Erythroblast (primary cell): ENCODE measurements around the gene NUDT9.
"Not testable (repeated sequence)": the region's sequence is repeated elsewhere in the genome, so short reads cannot be mapped to it uniquely, and the experiment has no call there.

ENCODE experiments used
- DNase-seq, 2 experiments: peaks; one replicate each; lab custom pipeline; 2025; lab: John Stamatoyannopoulos, UW
- GATA1 ChIP-seq: IDR thresholded peaks from 2 replicates; pipeline ENCODE4 v1.6.1; 2011; ENCODE audit warnings: low read depth, mild to moderate bottlenecking, control low read depth, low read length, moderate library complexity
- POLR2A ChIP-seq: IDR thresholded peaks from 2 replicates; pipeline ENCODE4 v1.6.1; 2011; ENCODE audit warnings: mild to moderate bottlenecking, low read length

The NUDT9 gene

DNA sequence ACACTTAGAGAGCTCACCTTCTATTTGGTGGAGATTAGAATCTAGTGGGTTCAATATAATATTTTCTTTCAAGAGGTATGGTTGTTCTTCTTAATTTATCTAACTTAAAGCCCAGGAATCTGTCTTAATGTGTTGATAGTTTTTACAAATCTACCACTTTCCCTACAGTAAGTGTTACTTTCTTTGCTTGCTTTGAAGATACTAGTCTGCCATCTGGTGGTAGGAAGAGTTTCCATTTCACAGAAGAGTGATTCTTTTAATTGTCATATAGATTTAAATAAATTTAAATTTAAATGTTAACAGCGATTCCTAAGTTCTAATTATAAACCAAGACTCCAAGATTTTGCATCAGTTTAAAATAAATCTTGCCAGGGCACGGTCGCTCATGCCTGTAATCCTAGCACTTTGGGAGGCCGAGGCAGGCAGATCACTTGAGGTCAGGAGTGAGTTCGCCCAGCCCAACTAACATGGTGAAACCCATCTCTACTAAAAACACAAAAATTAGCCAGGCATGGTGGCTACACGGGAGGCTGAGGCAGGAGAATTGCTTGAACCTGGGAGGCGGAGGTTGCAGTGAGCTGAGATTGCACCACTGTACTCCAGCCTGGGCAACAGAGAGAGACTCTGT is 43.5 kb downstream of the NUDT9 start:
- TF ChIP-seq POLR2A (no peak), GATA1 (no peak)
- DNase-seq: peak; percentile 61 to 77

DNA sequence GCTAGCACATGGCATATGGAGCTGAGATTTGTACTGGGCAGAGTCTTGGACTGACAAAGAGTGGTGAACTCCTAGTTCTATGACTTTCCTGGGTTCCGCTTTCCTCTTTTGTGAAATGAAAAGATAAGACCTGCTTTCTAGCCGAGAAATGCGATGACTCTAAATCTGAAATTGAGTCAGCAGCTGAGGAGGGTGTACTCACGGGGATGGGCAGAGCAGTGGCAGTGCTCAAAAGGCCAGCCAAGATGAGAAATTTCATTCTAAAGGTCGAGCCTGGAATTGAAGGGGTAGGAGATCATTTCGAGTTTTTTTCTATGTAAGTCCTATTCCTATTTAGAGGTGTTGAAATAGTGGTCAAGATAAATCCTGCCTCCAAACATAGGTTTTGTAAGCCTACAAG is 47.0 kb downstream of the NUDT9 start:
- DNase-seq: no peak
- no peak for TF ChIP-seq POLR2A
- no peak for TF ChIP-seq GATA1

DNA sequence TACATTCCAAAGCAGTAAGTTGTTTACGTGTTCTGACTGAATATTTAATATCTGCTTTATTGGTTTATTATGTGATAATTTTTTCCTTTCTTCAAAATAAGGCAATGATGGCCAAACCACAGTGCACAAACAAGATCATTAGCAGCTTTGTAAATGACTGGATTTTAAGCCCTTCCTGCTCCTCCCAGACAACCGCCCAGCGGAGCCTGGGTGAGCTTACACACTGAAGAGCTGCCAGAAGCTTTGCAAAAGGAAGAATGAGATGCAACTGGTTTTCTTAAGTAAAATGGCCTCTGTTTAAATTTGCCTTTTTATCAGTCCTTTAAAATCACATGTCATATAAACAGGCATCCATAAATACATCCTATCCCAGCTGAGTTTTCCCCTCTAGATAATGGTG is 54.6 kb downstream of the NUDT9 start:
- DNase-seq: no peak
- TF ChIP-seq POLR2A (no peak), GATA1 (no peak)

DNA sequence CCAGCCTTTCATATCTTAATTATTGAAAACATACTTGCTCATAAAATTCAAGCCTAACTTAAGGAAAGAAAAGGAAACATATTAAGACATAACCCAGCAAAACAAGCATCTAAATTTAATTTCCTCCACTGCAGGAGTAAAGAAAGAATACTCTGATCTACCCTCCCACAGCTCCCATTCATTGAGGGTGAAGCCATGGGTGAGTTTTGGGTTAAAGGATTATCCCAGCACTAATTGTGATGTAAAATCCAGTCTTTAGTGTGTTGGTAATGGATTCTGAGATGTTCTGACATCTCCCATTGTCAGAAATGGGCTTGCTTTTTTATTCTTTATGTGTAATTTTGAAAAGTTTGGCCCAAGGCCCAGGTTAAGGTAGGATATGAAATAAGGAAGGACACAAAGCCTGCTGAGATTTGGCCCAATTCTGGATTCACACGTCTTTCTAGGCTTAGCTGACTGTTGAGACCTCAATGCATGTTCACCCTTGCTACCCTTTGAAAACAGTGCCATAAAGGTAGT is 56.4 kb downstream of the NUDT9 start:
- DNase-seq: no peak
- TF ChIP-seq GATA1 (no peak), POLR2A (no peak)

DNA sequence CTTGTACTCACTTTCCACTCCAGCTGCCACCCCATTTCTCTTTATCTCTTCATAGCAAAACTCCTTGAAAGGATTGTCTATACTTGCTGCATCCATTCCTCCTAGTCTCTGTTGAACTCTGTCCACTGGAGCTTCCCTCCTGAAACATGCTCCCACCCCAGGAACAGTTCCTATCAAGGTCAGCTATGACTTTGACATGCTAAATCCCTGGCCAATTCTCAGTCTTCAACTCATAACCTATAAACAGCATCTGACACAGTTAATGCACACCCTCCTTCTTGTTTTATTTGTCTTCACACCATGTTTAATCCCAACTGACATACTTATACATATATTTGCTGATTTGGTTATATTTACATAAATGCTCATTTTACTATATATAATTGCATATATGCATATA is 59.0 kb downstream of the NUDT9 start:
- no peak for DNase-seq
- TF ChIP-seq POLR2A (no peak), GATA1 (no peak)

DNA sequence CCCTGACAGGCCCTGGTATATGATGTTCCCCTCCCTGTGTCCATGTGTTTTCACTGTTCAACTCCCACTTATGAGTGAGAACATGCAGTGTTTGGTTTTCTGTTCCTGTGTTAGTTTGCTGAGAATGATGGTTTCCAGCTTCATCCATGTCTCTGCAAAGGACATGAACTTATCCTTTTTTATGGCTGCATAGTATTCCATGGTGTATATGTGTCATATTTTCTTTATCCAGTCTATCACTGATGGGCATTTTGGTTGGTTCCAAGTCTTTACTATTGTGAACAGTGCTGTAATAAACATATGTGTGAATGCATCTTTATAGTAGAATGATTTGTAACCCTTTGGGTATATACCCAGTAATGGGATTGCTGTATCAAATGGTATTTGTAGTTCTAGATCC is 60.9 kb downstream of the NUDT9 start:
- DNase-seq: not testable (repeated sequence)

DNA sequence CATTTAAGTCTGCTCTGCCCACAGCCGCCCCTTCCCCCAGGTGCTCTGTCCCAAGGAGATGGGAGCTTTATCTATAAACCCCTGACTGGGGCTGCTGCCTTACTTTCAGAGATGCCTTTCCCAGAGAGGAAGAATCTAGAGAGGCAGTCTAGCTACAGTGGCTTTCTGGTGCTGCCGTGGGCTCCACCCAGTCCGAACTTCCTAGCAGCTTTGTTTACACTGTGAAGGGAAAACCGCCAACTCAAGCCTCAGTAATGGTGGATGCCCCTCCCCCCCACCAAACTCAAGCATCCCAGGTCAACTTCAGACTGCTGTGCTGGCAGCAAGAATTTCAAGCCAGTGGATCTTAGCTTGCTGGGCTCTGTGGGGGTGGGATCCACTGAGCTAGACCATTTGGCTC is 66.3 kb downstream of the NUDT9 start:
- DNase-seq: not testable (repeated sequence)

DNA sequence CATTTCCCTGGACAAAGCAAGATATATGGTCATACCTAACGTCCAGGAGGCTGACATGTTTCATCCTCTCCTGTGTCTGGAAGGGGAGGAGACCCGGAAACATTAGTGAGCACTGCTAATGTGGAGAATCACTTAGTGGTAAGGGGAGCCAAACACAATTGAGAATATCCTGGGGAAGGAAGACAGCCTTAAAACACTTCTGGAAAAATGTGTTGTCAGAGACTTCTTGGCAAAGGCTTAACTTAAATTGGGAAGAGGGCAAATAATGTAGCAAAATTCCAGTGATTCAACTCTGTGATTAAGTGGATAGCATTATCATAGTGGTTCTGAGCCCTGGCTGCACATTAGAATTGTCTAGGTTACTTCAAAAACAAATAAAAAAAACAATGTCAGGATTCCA is 67.3 kb downstream of the NUDT9 start:
- TF ChIP-seq GATA1 (no peak), POLR2A (no peak)
- DNase-seq: no peak

DNA sequence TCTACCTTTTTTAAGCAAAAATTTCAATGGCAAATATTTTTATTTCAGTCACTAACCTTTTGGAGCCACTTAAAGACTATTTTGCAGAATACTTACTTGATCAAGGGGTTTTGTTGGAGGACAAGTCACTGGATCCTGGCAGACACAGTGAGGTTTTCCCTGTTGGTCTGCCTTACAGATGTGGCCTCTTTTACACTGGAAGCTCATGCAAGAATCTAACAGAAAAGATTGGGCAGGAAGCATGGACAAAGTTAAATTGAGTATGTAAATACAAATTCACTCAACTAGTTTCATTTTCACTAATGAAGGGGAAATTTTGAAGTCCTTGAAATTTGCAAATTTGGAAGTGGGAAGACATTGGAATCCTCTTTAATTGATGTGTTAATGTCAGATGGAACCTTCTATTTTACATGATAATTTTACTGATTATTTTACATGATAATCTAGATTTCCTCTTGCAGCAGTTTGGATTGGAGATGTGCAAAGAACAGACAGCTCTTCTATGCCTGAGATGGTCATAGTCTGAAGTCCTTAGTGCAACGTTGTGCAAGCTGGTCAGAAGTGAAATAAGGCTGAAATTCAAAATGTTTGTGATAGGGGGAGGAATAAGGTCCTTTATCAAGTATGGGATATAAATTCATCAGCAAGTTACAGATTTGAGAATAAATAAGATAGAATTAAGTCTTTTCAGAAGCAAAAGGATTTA is 68.4 kb downstream of the NUDT9 start:
- TF ChIP-seq GATA1 (no peak), POLR2A (no peak)
- DNase-seq: no peak

DNA sequence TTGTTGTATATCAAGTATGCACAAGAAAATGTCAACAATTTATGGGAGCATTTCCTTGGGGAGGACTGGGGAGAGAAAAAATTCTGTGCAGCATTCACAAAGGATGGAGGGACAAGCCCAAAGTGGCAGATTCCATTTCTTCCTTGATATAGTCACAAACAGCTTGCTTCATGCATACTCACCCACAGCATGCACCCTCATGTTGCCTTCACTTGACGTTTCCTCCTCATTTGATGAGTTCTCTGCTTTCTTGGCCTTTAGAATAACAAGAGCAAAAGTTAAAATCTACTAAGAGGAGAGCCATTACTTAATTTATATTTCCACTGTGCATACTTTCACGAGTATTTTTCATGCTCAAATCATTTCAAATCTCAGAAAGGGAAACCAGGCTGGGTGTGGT is 69.1 kb downstream of the NUDT9 start:
- DNase-seq: no peak
- TF ChIP-seq GATA1: no peak
- TF ChIP-seq POLR2A: no peak

DNA sequence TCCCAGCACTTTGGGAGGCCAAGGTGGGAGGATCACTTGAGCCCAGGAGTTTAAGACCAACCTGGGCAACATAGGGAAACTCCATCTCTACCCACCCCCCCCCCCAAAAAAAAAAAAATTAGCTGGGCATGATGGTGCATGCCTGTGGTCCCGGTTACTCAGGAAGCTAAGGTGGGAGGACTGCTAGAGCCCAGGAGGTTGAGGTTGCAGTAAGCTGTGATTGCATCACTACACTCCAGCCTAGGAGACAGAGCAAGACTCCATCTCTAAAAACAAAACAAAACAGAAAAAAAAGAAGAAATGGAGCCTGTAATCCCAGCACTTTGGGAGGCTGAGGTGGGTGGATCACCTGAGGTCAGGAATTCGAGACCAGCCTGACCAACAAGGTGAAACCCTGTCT is 69.5 kb downstream of the NUDT9 start:
- not testable (repeated sequence) for DNase-seq

DNA sequence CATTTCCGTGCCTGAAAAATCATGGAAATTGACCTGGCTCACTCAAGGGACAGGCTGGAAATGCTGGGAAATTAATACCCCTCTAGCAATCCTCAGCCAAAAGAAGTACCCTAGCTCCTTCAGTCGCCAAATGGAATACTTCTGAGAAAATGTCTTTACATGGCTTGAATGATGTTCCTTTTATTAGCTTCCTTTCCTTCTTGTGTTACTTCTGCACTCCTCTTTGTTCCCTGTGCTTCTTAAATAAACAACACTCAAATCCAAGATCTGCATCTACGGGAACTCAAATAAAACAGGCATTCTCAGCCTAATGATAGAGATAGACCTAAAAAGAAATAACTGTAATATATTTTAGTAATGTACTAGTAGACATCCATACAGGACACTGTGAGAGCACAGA is 70.7 kb downstream of the NUDT9 start:
- TF ChIP-seq POLR2A: no peak
- TF ChIP-seq GATA1: no peak
- DNase-seq: no peak

DNA sequence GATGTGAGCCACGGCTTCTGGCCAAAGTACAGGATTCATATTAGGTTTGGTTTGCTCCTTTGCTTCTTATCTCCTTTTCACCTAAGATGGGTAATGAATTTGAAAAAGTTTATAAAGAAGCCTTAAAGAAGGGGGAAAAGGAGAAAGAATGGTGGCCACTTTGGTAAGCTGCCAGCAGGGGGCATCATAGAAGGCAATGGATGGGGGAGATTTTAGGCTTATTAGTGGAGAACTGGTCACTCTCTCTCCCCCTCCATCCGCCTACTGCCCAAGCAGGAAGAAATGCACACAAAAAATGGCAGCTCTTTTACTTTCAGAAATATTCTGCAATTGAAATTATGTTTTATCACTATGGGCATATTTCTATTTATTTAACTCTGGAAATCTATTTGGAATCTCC is 74.8 kb downstream of the NUDT9 start:
- TF ChIP-seq POLR2A (no peak), GATA1 (no peak)
- DNase-seq: peak; percentile 6 to 44

DNA sequence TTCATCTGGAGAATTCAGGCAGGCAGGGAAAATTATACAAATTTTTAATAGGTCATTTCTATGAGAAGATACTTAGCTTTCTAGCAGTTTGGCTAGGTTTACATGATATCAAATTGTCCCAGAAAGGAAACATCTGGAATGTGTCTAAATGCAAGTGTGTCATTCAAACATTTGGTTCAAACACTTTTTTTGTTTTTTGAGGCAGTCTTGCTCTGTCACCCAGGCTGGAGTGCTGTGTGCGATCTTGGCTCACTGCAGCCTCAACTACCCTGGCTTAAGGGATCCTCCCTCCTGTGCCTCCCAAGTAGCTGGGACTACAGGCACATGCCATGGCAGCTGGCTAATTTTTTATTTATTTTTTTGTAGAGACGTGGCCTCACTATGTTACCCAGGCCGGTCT is 75.2 kb downstream of the NUDT9 start:
- no peak for TF ChIP-seq POLR2A
- no peak for DNase-seq

DNA sequence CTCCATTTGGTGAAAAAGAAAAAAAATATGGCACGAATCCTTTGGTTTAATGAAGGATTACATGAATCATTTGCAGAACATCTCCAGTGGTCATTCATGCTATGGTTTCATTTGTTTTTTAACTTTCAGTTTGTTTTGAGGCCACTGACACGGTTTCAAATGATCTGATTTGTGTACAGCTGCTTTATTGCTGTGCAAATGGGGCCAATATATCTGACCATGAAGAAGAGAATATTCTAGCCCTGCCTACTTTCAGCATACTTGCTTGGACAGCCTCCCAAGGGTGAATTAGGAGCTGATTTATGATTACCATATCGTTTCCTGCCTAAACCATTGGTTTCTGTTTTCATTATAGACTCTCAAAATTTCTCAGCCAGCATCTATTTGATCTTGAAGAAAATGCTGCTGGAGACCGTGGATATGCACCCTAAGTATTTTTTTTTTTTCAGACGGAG is 76.1 kb downstream of the NUDT9 start:
- TF ChIP-seq GATA1: no peak
- TF ChIP-seq POLR2A: no peak
- DNase-seq: no peak
